HG03442 (cell line): ENCODE data around the gene LRRFIP1.

Experiments used
- ATAC-seq: cut with Tn5 transposase; IDR thresholded peaks from one replicate; pipeline ENCODE4 v1.9.1; 2021; ENCODE audit warnings: mild to moderate bottlenecking, moderate library complexity; ENCODE audit not compliant: unreplicated experiment

The LRRFIP1 gene

DNA sequence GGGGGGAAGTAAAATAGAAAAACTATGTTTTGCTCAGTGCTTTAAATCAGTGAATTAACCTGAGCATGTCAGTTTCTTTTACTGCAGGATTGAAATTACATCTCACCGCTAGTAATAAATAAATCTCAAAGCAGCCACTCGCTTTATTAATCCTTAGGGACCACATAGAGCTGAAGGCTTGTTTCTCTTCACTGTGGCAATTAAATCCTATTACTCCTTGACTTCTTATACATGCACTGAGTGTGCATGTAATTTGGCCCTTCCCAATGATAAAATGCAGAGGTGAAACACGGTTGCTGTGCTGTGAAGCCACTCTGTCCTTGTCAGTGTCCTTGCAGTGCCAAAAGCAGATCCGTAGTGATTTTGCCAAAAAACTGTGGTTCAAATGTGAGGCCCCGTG is 94.1 kb downstream of the LRRFIP1 start:
- ATAC-seq = no peak

GRCh38 chr2:237722616-237723015 is 95.2 kb downstream of the LRRFIP1 start:
- no peak for ATAC-seq

GRCh38 chr2:237723023-237723422 is 95.6 kb downstream of the LRRFIP1 start:
- ATAC-seq = no peak

DNA sequence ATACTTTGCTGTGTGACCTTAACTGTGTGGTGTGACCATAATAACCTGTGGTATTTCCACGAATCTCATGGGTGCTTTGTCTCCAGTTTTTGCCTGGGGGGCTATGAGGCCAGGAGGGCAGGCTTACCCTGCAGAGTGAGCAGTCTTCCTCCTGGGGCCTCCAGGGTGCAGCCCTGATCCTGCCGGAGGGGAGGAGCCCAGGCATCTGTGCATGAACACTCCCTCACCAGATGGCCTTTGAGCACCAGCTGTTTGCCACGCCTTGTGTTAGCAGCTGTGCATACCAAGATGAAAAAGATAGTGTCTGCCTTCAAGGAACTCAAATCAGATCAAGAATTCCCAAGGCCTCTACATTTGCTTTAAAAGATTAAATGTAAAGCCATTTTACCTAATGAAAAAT is 96.2 kb downstream of the LRRFIP1 start:
- peak; percentile 50 for ATAC-seq

DNA sequence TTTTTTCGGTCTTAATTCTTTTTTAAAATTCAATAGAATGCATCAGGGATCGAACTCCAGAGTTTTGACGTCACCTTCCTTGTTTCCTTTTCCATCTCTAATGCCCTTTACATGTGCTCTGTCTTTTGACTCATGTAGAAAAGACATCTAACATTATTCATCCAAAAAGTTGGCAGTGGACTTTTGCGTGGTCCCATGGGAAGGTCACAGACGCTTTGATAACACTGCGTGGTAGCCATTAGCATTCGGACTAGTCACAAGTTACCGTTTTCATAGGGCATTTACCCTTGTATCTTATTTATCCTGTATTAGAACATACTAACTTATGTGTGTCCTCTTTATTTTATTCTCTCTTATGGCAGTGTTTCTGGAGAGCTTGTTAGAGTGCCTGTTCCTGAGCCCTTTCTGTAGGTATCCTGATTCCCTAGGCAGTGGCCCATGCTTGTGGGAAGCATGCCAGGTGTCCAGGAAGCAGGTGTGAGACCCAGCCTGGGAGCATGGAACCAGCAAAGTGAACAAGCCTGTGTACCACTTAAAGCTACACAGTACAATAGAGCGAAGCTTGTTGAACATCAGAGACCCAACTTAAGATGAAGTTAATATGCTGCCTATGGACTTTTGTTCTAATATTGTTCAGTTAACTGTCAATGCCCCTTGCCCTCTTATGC is 97.6 kb downstream of the LRRFIP1 start:
- ATAC-seq = no peak

DNA sequence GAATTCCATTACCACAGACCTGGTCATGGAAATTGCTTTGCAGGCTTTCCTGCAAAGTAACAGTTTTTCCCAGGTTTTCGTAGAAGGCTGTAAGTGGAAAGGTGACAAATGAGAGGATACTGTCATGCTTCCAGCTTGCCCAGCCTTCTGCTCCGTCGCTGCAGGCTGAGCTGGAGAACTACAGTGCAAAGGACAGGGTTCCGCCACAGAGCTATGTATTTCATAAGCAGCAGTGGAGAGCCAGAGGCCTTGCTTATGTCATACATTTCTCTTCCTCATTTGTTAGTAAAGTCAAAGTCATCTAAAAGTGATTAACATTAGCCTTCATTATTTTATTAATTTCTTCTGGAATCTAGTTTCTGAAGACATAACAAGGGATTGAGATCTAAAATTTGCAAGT is 98.3 kb downstream of the LRRFIP1 start:
- ATAC-seq = no peak

DNA sequence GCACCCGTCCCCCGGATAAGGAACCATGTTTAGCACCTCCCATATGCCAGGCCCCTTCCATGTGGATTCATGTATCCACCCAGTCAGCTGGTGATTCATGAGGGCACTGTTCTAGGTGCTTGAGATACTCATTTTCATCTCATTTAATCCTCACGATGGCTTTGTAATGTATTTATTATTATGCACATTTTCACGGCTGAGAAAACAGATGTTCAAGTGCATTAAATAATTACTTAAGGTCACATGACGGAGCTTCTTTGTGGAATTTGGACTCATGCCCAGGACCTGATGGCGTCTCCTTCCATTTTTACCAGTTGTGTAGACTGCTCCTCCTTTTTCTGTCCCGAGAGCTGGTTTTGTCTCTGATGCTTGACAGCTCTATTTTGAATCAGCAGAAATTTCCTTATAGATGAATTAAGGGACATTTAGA is 99.0 kb downstream of the LRRFIP1 start:
- no peak for ATAC-seq

DNA sequence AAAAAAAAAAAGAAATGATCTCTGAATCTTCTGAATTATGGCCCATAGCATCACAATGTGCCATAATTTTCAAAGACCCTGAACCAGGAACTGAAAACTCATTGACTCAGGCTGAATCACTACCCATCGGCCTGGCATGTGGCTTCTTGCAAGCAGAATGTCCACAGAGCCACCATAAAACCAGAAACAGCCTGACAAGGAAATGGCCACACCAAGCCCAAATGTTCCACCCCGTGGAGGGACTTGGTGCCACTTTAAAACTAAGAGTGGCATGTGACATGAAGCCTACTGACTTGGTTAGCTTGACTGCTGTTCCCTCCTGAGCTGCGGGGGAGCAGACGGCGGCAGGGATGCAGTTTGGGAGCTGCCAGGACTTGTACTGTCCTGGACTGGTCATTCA is 100.0 kb downstream of the LRRFIP1 start:
- no peak for ATAC-seq

- no peak for ATAC-seq
These were observed 102.5 kb downstream of the LRRFIP1 start for GRCh38 chr2:237729681-237730475.

DNA sequence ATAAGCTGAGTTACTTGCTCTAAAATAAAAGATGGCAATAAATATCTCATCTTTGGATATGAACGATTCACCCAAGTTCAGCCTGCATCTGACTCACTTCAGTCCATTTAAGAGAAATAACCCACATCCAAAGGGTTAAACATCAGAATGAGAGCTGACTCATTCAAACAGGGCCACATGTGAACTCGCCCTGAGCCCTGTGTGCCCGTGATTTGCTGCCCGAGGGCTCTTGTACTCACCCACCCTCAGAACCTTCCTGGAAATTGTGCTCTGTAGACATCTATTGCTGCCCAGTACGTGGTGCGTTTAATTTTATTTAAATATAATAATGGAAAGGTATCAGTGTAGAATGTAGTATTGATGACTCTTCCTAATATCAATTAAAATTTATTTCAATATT is 104.3 kb downstream of the LRRFIP1 start:
- ATAC-seq = no peak

- ATAC-seq = no peak
These were observed 104.7 kb downstream of the LRRFIP1 start for GRCh38 chr2:237732070-237732469.

GRCh38 chr2:237732790-237733381 is 105.5 kb downstream of the LRRFIP1 start:
- ATAC-seq = no peak

DNA sequence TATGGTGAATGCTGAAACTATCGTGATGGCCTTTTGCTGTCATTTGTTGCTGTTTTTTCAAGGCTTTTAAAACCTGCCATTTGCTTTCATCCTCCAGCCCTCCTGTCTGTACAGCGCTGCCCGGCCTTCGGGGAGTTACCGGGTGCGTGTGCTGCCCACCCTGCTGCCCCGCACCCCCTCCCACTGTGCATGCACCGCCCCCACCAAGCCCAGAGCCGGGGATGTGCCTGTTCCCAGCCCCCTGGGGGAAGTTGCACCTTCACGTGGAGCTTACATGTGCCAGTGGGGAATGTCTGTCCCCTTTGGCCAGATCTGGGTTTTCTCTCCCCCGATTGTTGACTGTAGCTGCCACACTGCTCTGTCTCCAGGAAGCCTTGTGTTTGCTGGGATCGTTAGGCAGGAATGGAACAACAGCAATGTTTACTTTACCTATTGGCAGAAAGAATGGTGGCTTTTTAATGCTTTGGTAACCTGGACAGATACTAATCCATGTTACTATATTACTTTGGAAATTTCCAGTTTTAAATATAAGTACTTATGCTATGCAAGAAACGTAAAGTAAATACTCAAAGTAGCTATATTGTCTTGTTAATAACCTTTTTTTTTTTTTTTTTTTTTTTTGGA is 106.4 kb downstream of the LRRFIP1 start:
- ATAC-seq = no peak

DNA sequence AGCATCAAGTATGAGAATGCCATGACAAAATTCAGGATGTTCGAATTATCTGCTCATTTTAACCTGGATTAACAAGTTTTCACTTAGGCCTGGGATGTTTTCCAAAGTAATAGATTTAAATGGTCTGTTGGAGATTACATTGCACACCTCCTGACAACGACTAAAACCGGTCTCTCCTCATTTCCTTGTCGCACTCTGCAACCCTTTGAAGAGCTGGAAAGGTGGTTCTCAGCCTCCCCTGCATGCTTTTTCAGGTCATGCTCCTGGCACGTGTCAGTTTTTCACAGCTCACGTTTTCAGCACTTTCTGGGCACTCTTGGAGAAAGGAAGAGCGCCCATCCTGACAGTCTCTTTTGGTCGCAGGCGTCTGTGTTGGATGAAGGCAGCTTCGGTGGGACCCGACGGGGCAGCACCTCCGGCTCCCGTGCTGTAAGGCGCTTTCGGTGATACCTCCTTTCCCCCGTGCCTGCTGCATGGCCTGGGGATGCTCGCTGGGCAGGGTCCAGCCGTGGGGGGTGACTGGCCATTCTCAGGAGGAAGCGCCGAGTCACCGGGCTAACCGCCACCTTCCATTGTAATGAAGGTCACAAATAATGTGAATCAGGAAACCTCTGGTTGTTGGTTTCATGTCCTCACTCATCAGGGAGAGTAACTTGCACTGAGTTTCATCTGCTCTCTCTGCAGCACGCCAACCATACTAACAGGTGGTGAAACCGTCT is 107.7 kb downstream of the LRRFIP1 start:
- no peak for ATAC-seq

DNA sequence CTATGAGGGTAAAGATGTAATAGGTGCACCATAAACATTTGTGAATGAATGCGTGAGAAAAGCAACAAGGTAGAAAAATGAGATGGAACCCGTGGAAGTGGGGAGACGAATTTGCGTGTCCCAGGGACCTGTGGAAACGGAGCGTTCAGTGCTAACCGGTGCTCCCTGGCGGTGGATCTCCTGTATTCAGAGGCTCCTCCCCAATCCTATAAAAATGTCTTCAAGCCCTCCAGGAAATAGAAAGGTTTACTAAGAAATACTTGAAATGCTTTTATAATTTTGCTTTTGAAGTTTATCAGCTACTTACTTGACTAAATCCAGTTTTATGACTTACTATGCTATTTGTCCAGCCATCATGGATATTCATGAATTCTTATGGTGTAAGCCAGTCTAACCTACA is 108.4 kb downstream of the LRRFIP1 start:
- no peak for ATAC-seq

- ATAC-seq = no peak
These were observed 109.4 kb downstream of the LRRFIP1 start for GRCh38 chr2:237736783-237737182.

DNA sequence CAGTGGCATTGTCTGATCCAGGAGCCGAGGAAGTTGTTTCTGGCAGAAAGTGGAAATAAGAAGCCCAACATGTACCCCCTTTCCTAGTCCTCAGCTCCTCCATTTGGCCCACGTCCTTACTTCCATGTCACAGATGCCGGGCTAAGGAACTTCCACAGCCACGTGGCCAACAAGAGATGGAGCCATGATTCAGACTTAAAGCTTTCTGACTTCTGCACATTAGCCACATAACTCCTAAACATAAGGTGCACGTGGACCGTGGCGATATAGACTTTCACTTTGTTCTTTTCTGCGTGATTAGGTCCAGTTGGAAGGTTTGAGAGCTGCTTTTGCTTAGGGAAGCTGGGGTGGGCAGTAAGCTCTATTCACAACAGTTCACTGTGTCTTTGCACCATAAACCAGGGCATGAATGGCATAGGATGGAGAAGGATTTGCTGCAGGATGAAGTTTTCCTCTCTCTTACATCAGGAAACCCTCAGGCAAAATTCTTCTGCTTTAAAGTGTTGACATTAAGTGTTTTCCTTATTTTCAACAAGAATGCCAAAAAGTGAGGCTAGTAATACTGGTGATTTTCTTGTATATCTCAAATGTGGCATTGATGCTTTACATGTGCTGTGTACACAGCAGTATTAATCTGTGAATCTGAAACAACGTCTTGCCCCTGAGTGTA is 109.9 kb downstream of the LRRFIP1 start:
- no peak for ATAC-seq

GRCh38 chr2:237738255-237738654 is 110.9 kb downstream of the LRRFIP1 start:
- ATAC-seq = no peak

- no peak for ATAC-seq
These were observed 111.7 kb downstream of the LRRFIP1 start for GRCh38 chr2:237739101-237739500.

- no peak for ATAC-seq
These were observed 114.8 kb downstream of the LRRFIP1 start for GRCh38 chr2:237742191-237742590.
